Measurements from ENCODE around the gene MTM1.

The MTM1 gene

DNA sequence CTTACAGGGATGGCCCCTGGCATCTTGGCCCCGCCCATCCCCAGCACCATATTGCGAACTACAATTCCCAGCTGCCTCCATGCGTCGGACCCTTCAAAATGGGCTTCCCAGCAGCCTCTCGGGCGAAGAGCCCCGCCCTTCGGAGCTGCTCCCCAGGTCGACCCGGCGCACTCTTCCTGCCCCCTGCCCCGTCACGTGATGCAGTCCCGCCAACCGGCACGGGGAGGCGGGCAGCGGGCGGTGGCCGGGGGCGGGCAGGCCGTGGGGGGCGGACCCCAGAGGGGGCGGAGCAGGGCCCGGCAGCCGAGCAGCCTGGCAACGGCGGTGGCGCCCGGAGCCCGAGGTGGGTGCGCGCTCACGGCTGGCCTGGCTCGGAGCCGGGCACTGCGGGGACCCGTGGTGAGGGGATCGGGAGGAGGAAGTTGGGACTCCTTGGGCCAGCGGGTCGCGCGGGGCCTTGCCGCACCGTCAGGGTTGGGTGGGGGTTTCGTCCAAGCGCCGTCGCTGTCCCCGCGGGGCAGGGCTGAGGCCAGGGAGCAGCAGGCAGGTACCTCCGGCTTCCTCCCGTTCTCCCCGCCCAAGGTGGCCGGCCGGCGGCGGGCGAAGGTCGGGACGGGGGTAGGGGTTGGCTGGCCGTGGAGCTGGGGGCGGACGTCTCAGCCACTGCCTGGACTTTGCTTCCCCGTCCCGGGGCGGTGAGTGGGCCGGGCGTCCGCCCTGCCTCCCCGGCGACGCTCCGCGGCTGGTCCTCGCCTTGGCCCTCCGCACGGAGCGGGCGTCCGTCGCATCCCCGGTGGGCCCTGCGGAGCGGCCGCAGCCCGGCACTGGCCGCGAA is at the start of gene MTM1:
MTM1 (plus strand) TSS at position 302 of the 835 bp plus-strand sequence. CDS start 23,994 bp downstream, outside the sequence.
- peak; percentile 89 to 97 (median 95) for DNase-seq

DNA sequence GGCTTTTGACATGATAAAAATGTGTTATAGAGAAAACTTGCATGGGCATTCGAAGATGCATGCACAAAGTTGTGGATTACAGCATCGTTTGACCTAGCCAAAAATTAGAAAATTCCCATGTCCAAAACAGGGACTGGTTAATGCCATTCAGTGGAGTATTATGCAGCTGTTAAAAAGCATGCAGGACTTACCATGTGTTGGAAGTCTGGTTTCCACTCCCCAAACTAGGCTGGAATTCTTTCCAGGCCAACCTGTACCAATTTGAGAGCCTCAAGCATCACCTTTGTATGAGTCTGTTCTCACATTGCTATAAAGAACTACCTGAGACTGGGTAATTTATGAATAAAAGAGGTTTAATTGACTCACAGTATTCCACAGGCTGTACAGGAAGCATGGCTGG is 45.9 kb upstream of the MTM1 start:
- no peak for DNase-seq

DNA sequence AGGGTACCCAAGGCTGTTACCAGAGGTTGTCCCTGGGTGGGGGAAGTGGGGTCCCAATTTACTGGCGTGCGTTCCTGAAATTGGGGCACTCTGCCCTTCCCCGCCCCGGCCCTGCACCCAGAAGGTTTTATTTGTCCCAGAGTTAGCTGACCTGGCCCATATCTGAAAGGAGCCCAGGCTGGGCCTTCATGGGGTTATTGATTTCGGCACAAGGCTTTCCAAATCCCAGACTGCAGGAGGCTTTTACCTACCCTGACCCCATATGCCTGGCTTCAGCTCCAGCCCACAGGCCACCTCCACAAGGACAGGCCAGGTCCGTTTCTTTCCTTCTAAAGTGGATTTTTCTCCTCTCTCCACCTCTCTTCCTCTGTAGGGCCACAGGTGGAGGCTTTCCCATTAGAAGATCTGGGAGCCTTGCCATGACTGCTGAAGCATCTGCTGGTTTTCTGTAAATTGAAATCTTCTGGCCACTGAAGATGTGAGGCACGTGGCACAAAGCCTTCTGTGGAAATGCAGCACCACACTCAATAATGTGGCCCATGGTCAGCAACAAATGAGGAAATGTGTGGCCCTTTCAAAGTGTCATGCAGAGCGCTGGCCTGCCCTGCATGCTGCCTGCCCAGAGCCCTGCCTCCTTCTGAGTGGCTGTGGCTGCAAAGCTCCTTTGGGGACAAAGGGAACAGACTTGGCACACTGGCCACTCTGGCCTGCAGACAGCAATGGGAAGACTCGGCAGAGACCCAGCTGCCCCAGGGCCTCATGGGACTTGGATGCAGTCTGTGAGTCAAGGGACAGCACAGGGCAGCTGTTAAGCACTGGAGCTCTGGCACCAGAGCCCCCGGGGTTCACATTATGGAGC is 43.1 kb upstream of the MTM1 start:
- DNase-seq = no peak

DNA sequence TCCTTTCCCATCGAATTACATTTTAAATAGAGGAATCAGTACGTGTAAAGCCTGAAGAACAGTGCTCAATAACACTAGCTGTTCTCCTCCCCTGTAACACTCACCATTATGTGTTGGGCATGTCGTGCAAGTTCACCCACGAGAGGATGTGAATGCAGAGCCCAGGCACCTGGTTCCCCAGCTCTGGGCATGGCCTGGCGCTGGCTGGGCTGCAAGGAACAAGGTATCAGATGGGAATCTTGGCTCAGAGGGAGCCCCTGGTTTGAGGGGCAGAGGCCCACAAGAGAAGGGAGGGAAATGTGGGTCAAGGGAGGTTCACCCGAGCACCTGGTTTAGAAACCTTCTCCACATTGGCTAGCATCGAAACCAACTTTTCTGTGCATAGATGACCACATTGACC is 41.7 kb upstream of the MTM1 start:
- no peak for DNase-seq

DNA sequence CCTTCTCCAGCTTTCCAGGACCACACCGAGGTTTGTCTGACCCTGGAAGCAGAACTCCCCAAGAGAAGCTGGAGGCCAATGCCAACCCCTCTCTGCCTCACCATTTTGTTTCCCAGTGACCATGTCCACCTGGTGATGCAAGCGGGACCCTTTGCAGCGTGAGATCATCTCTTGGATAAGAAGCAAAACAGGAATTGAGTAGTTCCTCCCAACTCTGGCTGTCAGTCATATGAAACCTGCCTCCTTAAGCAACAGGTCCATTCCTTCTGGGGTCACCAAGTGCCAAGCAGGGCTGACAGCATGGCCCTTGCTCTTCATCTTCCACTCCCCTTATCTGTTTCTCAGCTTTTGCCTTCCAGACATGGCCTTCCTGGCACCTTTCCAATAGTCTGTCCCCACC is 41.3 kb upstream of the MTM1 start:
- DNase-seq = no peak

DNA sequence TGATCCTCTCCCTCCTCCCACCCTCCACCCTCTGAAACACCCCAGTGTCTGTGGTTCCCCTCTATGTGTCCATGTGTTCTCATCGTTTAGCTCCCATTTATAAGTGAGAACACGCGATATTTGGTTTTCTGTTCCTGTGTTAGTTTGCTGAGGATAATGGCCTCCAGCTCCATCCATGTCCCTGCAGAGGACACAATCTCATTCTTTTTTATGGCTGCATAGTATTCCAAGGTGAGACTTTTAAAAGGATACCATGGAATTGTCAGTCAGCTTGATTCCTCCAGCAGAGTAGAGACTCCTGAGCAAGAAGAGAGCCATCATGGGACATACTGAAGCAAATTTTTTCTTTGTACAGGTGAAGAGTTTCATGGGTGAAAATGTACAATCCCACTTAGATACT is 38.8 kb upstream of the MTM1 start:
- DNase-seq = no peak

DNA sequence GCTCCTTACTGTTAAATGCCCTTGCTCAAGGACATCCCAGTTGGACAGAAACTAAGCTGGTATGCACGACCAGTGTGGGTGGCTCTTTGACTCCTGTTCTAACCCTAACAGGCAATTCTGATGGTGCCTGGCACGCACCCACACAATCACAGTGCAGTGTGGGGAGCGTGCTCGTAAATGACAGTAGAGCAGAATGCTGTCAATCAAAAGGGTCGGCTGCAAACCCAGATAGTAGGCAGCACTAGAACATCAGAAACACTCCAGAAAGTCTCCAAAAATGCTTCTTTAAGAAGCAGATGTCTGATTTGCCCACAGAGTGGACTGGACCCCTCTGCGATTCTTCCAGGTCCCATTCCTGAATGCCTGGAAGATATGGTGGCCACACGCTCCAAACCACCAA is 37.6 kb upstream of the MTM1 start:
- no peak for DNase-seq

DNA sequence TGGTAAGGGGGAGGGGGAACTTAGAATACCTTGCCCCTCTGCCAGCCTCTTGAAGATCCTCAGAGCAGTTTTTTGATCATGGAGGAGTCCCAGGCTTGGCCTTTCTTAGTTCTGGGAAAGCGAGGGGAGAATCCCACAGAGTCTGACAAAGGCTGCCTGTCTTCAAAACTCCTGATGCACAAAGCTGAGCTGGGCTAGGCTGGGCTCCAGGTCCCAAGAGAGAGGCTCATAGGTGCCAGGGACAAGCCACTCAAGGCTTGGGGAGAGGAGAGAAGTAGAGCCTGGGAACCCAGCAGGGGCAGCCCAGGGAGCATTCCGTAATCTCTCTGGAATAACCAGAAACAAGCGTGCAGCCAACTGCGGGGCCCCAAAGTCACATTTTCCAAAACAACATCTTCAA is 37.0 kb upstream of the MTM1 start:
- no peak for DNase-seq

DNA sequence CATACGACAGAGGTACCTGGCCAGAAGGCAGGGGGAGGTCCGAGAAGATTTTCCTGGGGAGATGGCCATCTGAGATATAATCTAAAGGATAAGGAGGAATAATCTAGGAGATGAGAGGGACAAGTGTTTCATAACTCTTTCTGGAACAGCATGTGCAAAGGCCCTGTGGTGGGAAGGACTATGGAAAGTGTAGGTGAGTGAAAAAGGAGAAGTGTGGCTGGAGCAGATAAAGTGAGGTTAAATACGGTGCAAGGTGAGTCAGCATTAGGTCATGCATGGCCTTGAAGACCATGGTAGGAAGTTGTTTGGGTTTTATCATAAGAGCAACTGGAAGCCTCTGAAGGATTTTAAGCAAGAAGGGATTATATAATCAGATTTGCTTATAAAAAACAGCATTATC is 34.6 kb upstream of the MTM1 start:
- no peak for DNase-seq

DNA sequence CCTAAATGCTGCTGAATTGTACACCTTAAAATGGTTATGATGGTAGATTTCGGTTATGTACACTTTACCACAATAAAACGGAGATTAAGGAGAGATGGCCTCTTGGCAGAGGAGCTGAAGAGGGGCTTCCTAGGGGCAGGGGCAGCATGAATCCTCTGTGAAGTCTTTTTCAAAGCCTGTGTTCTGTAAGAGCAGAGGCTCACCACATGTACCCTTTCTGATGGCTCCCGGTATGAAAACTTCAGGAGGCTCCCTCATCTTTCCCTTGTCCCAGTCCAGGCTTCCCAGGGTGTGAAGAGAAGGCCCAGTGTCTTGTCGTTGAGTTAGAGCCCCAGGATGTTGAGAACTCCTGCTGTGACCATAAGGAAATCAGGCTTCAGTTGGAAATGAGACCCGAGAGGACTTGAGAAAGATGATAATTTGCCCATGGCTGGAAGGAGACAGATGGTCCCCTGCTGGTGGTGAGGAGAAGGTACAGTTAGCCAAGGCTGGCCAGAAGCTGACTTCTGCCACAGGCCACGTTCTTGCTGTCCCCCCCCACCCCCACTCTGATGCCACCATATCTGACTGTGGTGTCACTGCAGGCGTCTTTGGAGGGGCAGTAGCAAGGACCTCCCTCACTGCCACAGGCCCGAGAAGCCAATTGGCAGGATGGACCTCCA is 31.8 kb upstream of the MTM1 start:
- DNase-seq = peak in 1 of 3 experiments; percentile 6

DNA sequence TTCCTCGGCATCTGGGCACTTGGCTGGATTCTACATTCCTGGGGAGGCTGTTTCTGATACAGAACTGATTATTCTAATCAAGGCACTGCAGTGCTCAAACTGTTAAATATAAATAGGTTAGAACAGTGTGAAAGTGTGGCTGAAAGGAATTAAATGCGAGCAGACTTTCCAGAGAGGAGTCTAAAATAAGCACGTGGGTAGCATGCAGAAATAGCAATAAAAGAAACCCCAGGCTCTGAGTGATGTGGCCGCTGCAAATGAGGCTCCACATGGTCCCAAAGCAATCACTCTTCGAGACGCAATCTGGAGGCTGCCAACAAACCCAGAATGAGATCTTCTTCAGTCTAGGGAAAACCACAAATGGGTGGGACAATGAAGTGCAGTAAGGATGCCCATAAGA is 30.6 kb upstream of the MTM1 start:
- no peak for DNase-seq

DNA sequence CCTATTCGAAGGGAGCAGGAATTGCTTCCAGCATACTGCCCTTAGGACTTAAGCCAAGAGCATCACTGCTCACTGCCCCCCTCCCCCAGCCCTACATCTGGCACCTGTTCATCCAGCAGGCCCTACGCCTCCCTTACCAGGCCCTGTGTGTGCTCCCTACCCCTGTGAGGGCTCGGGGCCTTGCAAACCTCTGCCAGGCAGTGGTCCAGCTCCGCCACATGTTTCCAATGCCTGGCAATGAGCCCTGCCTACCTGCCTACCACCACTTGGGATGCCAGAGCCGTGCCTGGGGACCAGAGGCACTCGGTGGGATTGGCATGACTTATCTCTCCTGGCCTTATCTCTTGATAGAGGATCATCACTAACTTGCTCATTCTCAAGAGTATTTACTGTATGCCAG is 27.5 kb upstream of the MTM1 start:
- DNase-seq = no peak

DNA sequence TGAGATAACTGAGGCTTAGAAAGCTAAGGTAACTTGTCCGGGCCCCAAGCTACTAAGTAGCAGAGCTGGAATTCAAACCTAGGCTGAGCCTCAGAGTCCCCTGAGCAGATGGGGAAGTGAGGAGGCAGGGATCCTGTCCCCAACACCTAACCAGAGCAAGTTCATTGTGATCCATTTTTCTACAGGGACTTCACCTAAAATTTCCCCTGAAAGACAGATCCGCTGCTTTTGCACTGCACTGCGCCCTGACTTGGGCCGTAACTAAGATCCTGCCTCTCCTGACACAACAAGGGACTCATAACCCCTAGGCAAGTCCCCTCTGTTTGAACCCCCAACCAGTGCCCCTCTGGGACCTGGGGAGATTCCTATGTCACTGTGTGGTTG is 25.6 kb upstream of the MTM1 start:
- no peak for DNase-seq

DNA sequence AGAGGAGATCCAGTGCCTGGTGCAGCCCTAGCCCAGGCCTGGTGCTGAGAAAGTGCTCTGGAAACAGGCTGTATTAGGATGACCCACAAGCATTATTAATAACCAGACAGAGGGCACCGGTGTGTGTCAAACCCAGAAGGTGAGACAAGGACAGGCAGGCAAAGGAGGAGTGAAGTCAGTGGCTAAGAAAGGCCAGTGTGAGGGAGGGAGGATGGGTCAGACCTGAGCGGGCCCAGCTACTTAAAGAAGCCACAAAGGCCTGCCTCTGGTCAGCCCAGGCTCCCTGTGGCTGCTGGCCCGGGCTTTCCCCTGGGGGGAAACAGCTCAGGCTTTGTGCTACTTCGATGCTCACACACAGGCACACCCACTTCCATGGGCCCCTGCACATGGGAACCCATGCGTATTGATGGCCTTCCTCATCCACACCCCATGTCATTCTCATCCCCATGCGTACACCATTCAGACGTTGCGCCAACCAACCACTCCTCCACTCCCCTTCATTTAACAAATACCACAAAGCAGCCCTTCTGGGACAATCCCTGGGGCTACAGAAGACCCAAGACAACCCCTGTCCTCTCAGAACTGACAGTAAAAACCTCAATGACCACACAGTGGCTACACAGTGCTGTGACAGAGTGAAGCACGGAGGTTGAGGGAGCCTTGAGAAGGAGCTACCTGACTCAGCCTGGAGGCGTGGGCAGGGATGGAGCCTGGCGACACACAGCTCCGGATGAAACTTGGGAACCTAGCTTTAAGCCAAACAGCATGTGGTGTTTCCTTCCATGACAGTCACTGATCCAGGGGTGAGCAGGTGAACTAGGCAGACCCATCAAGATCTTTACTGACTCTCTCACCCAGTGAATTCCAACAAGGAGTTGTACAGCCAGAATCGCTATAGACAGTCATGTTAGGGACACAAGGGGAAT is 24.9 kb upstream of the MTM1 start:
- no peak for DNase-seq

DNA sequence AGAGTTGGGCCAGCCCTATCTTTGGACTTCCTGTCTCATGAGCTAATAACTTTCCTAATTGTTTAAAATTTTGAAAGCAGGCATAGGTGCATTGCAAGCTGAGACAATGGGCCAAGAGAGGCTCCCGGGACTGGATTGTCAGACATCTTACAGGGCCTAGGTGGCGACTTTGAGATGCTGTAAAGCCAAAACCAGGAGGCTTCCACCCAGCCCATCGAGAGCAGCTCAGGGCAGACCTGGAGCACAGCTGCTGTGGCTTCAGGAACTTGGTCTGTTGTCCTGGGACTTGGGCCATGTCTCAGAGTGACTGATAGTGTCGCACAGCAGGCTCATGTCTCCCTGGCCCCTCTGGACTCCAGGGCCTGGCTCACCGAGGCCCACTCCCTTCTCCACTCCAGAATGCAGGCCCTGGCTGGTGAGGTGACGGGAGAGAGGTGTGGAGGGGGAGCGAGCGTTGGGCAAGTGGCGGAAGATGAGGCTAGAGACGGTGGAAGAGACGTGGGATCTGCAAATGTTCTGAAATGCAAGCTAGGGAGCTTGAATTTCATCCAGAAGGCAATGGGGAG is 24.1 kb upstream of the MTM1 start:
- no peak for DNase-seq

DNA sequence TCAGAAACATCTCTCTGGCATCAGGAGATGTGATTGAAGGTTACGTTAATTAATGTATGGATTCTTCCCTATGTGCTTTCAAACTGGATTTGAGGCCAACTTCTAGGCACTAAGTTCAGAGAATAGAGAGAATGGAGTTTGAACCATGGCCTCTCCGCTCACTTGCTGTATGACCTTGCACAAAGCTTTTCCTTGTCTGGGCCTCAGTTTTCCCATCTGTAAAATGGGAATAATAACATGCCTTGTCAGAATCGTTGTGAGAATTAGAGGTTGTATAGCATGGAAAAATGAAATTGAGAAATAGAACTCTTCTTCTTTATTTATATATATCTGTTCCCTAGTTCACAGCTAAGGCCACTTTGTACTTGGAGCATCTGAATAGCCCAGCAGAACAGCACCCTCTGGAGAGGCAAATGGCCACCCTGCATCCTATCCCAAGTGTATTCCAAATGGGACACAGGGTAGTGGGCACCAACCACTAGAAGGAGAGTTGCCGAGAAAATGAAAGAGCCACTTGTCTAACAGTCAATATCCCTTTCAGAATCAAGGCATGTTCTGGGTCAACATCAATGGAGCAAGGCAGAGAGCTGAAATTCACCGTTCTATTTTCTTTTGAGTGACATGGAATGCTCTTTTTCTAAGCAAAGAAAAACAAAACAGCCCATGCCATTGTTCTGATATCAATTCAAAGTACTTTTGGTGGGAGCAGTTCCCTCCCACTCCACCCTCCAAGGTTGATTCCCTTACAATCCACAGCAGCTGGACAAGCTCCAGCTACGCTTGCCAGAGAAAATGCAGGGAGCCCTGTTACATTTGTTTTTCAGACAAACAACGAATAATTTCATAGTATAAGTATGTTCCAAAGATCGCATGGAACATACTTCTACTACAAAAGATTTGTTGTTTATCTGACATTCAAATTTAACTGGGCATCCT is 23.3 kb upstream of the MTM1 start:
- DNase-seq = no peak

DNA sequence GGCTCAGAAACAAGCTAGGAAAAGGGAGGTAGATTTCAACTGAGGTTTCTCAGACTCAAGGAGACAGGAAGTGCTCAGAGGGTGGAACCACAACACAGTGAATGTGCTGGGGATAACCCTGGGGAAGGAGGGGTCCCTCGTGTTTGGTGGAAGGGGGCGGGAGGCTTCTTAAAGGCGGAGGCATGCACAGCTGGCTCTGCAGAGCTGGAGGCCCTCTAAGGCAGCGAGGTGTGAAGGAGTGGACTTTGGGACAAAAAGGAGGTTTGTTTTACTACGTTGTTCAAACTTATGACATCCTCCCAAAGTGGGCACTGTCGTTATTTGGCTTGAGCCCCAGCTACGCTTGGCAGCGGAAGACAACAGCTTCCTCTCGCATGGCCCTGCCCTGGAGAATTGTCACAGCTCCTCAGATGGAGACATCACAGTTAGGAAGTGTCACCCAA is 21.7 kb upstream of the MTM1 start:
- DNase-seq = no peak

DNA sequence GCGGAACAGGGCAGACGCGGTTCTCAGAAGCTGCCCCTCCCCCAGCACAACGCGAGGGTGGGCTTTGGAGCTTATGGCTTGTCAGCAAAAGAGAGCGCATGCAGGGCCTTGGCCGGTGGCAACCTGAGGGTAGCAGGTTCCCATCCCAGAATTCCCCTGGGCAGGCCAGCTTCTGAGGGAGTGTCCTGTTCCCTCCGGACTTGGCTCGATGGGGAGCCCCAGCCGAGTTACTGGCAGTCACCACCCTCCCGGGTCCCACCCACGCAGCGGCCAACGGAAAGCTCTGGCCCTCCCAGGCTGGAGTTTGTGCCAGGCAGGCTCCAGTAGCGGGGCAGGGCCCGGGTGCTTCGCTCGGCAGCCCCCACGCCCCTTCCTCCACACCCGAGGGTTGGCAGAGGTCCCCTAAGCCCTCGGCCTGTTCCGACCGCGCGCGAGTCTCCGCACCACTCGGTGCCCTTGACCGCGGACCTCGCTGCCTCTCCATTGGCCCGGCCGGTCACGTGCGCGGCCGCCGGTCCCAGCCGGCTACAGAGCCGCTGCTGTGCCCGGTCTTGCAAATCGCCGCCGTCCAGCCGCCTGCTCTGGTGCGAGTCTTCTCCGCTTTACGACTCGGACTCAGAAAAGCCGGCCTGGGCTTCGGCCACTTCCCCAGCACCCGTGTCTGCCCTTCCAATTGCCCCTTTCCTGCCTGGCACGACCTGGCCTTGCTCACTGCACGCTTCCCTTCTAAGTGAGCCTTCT is 20.9 kb upstream of the MTM1 start:
- peak in 1 of 3 experiments; percentile 43 for DNase-seq

DNA sequence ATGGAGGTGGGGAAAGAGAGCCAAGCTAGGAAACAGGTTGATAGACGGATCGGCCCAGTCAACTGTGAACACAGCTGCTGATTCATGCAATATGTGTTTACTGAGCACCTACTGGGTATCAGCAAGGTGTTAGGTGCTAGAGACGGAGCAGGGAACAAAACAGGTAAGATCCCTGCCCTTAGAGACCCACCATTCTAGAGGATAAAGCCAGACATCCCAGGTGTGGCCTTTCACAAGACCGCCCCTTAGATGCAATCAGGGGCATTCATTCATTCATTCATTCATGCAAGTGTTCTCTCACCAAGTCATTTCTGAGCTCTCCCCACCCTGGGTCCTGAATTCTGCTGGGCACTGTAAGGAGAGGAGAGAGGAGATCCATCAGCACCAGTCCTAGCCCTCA is 20.2 kb upstream of the MTM1 start:
- no peak for DNase-seq

DNA sequence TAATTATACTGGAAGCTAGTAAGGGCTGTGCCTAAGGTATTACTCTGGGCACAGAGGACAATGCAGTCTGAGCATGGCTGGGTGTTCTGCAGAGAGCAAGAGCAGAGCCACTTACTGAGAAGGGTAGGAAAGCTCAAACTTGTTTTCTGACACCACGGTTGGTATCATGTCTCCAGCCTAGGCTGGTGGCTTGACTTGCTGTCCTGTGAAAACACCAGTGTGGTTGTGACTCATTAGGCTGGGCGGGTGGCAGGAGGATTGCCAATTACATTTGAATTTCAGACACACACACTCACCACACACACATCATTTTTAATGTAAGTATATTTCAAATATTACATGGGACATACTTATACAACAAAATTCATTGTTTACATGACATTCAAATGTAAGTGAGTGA is 19.7 kb upstream of the MTM1 start:
- DNase-seq = no peak

All from NCI-H1417 (cell line).